Parathyroid adenoma (tissue), 2 donors: Measurements from ENCODE around the gene CHML.

Experiments
- H2AFZ ChIP-seq: fragments of 300-600 bp; sonication (generic); one replicate; pipeline ENCODE4 v1.7.0; 2017; ENCODE audit warnings: antibody characterized with exemption, mild to moderate bottlenecking
- H3K27ac ChIP-seq: fragments of 300-600 bp; sonication (generic); one replicate; pipeline ENCODE4 v1.7.0; 2017
- H3K27me3 ChIP-seq: fragments of 300-600 bp; sonication (generic); one replicate; pipeline ENCODE4 v1.7.0; 2017; ENCODE audit warnings: low read length; ENCODE audit not compliant: control insufficient read depth, insufficient read depth
- H3K36me3 ChIP-seq: fragments of 300-600 bp; sonication (generic); one replicate; pipeline ENCODE4 v1.7.0; 2017; ENCODE audit warnings: low read length; ENCODE audit not compliant: control insufficient read depth, insufficient read depth
- H3K4me1 ChIP-seq: fragments of 300-600 bp; sonication (generic); one replicate; pipeline ENCODE4 v1.7.0; 2017; ENCODE audit warnings: control low read depth
- H3K4me2 ChIP-seq: fragments of 300-600 bp; sonication (generic); one replicate; pipeline ENCODE4 v1.7.0; 2017; ENCODE audit warnings: low read length
- H3K4me3 ChIP-seq: fragments of 300-600 bp; sonication (generic); one replicate; pipeline ENCODE4 v1.7.0; 2017; ENCODE audit warnings: low read depth, low read length
- H3K79me2 ChIP-seq: fragments of 300-600 bp; sonication (generic); one replicate; pipeline ENCODE4 v1.7.0; 2017; ENCODE audit warnings: control low read depth
- H3K9ac ChIP-seq: fragments of 300-600 bp; sonication (generic); one replicate; pipeline ENCODE4 v1.7.0; 2017; ENCODE audit warnings: mild to moderate bottlenecking
- H3K9me3 ChIP-seq: fragments of 300-600 bp; sonication (generic); one replicate; pipeline ENCODE4 v1.7.0; 2017; ENCODE audit warnings: low read length; ENCODE audit not compliant: control insufficient read depth
- CTCF ChIP-seq: fragments of 300-600 bp; sonication (generic); IDR thresholded peaks from one replicate; pipeline ENCODE4 v1.7.0; 2017; ENCODE audit warnings: antibody characterized with exemption, mild to moderate bottlenecking
- donor health status: primary hyperparathyroidism.

CHML gene

GRCh38 chr1:241658081-241658793 is 18.1 kb upstream of the CHML start:
- Histone ChIP-seq H3K4me2 (no peak overlapping the region), H3K9ac (no peak overlapping the region), H3K4me3 (no peak overlapping the region), H3K9me3 (no peaks in the 10 kb centered on the region), H2AFZ (no peak overlapping the region), H3K79me2 (no peaks in the 10 kb centered on the region), H3K36me3 (no peaks in the 10 kb centered on the region), H3K27me3 (no peaks in the 10 kb centered on the region), H3K27ac (no peak overlapping the region), H3K4me1 (no peaks in the 10 kb centered on the region)
- TF ChIP-seq CTCF: no peak

- no peaks in the 10 kb centered on the region for H3K27me3 ChIP-seq
- no peaks in the 10 kb centered on the region for H3K9me3 ChIP-seq
- TF ChIP-seq CTCF: no peak
- no peak overlapping the region for H3K27ac ChIP-seq
- no peaks in the 10 kb centered on the region for H3K36me3 ChIP-seq
- no peak overlapping the region for H2AFZ ChIP-seq
- no peaks in the 10 kb centered on the region for H3K4me1 ChIP-seq
- no peak overlapping the region for H3K4me3 ChIP-seq
- H3K4me2 ChIP-seq: no peak overlapping the region
- no peak overlapping the region for H3K9ac ChIP-seq
- no peaks in the 10 kb centered on the region for H3K79me2 ChIP-seq
These were observed 14.5 kb upstream of the CHML start for GRCh38 chr1:241654641-241655040.

GRCh38 chr1:241654019-241654418 is 13.8 kb upstream of the CHML start:
- no peaks in the 10 kb centered on the region for H3K27me3 ChIP-seq
- H2AFZ ChIP-seq: no peak overlapping the region
- no peaks in the 10 kb centered on the region for H3K4me1 ChIP-seq
- H3K4me2 ChIP-seq: no peak overlapping the region
- TF ChIP-seq CTCF: no peak
- no peak overlapping the region for H3K27ac ChIP-seq
- H3K79me2 ChIP-seq: no peaks in the 10 kb centered on the region
- no peaks in the 10 kb centered on the region for H3K36me3 ChIP-seq
- no peak overlapping the region for H3K9ac ChIP-seq
- H3K9me3 ChIP-seq: no peaks in the 10 kb centered on the region
- no peak overlapping the region for H3K4me3 ChIP-seq

- no peak for TF ChIP-seq CTCF
- H3K9me3 ChIP-seq: no peaks in the 10 kb centered on the region
- no peak within 1 kb of the TSS for H3K4me3 ChIP-seq
- H3K4me1 ChIP-seq: no peaks in the 10 kb centered on the region
- no peak within 1 kb of the TSS for H2AFZ ChIP-seq
- no peaks in the 10 kb centered on the region for H3K79me2 ChIP-seq
- H3K27me3 ChIP-seq: no peaks in the 10 kb centered on the region
- H3K36me3 ChIP-seq: no peaks in the 10 kb centered on the region
- no peak within 1 kb of the TSS for H3K4me2 ChIP-seq
- H3K9ac ChIP-seq: no peak within 1 kb of the TSS
- H3K27ac ChIP-seq: no peak within 1 kb of the TSS
These were observed 11.8 kb upstream of the CHML start, which contains the start of gene WDR64 for GRCh38 chr1:241652012-241652411. Gene WDR64 (plus strand): TSS chr1:241652281. CDS start chr1:241652485, 204 bp downstream.

- no peak overlapping the region for H3K4me2 ChIP-seq
- no peak for TF ChIP-seq CTCF
- no peak overlapping the region for H3K4me3 ChIP-seq
- no peaks in the 10 kb centered on the region for H3K36me3 ChIP-seq
- H3K4me1 ChIP-seq: no peaks in the 10 kb centered on the region
- no peak overlapping the region for H2AFZ ChIP-seq
- no peak overlapping the region for H3K27ac ChIP-seq
- H3K9ac ChIP-seq: no peak overlapping the region
- no peaks in the 10 kb centered on the region for H3K9me3 ChIP-seq
- H3K27me3 ChIP-seq: no peaks in the 10 kb centered on the region
- H3K79me2 ChIP-seq: no peaks in the 10 kb centered on the region
These were observed 8.0 kb upstream of the CHML start for GRCh38 chr1:241648159-241648558.
